GM19023 (cell line): ENCODE measurements around the gene PDE6C.

Experiments used
- ATAC-seq: cut with Tn5 transposase; IDR thresholded peaks from one replicate; pipeline ENCODE4 v1.9.1; 2021; ENCODE audit warnings: mild to moderate bottlenecking, moderate library complexity; ENCODE audit not compliant: unreplicated experiment

The PDE6C gene

DNA sequence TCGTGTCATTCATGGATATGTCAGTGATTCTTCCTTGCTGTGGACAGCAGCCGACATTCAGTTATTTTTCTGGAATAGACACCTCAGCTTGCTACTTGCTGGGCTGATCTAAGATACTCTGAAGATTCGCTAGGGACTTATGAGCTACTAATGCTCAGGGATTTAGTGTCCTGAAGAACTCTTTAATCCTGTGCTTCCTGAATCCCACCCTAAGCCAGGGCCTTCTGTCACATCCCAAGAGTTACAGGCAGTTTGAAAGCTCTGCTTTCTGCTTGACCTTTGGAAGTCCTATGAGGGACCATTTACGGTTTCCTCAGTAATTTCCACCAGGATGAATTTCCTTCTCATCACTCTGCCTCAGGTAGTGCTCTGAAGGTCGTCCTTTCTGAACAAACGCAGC, at the start of gene PDE6C:
PDE6C (plus strand) TSS at position 227 of the 400 bp plus-strand sequence. CDS start 189 bp downstream, outside the sequence.
- no peak for ATAC-seq

DNA sequence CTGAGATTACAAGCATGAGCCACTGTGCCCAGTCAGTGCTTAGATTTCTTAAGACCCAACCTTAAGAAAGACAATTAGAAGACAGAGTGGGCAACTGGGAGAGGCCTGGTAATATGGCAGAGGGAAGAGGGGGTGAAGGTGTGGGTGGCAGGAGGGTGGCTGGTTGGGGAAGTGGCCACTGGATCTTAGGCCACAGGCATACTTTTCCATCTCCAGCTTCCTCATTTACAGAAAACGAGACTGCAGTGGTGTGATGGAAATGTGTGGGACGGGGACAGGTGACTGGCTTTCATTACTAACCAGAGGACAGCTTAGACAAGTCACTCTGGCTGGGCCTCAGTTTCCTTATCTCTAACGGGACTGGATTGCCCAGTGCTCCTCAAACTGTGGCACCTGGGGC, 46.9 kb upstream of the PDE6C start:
- ATAC-seq = no peak

DNA sequence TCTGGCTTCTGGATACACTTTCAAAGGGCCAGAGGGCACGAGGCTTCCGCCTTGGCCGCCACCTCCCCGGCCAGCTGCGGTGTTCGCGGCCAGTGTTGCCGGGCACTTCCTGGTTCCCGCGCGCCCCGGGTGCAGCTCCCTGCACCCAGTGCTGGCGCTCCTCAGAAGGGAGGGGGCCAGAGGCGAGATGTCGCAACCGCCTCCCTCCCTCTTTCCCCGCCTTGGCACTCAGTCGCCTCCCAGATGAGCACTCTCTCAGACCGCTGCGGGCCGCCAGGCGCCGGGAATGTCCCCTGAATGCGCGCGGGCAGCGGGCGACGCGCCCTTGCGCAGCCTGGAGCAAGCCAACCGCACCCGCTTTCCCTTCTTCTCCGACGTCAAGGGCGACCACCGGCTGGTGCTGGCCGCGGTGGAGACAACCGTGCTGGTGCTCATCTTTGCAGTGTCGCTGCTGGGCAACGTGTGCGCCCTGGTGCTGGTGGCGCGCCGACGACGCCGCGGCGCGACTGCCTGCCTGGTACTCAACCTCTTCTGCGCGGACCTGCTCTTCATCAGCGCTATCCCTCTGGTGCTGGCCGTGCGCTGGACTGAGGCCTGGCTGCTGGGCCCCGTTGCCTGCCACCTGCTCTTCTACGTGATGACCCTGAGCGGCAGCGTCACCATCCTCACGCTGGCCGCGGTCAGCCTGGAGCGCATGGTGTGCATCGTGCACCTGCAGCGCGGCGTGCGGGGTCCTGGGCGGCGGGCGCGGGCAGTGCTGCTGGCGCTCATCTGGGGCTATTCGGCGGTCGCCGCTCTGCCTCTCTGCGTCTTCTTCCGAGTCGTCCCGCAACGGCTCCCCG, 45.7 kb upstream of the PDE6C start, which contains the start of gene FFAR4:
FFAR4 (plus strand) TSS at position 231 of the 842 bp plus-strand sequence; CDS start at position 287, 56 bp downstream.
- ATAC-seq = no peak

DNA sequence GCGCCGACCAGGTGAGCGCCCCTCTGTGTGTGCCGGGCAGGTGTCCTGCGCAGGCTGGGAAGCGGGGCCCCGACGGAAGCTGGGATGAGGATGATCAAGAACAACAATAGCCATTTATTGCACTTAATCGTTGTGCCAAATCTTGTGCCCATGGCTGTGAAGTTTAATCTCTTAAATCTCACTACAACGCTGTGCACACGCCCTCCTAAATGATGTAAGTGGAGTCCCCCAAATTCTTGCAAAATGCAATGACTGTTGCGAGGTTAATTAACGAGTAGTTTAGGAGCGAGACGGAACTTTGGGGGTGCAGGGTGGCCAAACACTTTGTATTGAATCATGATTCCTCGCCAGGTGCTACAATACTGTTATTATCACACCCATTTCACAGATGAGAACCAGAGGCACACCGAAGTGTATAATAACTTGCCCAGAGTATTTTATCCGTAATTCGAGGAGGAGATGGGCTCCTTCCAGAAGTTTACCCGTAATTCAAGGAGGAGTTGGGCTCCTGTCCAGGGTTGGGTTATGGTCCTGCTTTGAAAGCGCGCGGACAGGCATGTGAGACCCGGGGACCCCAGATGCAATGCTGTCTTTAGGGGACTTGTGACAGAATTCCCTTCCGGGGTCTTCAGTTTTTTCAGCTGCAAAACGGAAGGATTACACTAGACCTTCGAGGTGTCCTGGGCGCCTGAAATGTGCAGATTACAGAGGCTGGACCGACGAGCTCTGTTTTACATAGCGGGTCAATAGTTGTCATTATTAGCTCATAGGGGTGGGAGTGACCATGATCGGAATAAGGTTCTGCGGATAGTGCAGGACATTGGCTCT, 44.8 kb upstream of the PDE6C start:
- ATAC-seq = no peak

DNA sequence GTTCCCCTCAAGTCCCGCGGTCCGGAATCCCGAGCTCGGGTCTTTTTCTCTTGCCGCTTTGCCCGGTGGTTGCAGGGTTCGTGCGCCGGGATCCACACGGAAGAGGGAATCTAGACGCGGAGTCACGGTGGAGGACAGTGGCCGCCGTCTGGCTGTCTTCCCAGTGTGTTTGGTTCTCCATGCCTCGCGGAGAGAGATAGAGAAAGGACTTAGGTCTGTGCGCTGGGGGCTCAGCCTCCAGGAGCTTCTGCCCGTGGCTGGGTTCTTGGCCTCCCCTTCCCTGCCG, 44.3 kb upstream of the PDE6C start:
- ATAC-seq = no peak

DNA sequence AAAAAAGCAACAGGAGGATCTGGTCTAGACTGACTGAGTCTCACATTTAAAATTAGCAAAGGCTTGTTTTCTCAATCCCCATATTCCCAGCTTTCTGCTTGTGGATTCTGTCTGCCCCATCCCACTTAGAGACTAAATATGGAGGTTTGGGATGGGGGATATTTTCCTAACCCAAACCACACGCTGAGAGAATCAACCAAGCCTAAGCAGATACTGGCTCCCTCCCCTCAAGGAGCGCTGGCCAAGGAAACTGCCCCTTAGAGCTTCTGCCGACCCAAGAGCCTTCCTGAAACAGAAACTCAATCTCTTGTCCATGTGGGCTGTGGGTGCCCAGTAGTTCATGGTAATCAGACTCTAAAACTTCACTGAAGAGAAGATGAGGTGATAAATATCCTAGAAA, 42.0 kb upstream of the PDE6C start:
- no peak for ATAC-seq

DNA sequence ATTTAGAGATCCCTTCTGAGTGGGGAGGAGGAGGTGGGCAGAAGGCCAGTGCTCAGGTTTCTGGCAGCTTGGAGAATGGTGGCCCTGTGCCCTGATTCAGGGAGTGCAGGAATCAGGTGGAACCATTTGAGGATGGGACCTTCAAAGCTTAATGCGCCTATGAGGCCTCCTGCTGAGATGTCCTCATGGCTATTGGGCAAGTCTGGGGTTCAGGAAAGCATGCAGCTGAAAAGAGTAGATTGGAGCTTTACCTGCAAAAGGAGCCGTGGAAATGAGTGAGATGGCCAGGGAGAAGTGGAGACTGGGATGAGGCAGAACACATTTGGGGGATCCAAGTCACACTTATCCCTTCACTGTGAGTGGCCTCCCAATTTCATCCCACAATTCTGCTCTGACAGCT, 39.7 kb upstream of the PDE6C start:
- no peak for ATAC-seq

DNA sequence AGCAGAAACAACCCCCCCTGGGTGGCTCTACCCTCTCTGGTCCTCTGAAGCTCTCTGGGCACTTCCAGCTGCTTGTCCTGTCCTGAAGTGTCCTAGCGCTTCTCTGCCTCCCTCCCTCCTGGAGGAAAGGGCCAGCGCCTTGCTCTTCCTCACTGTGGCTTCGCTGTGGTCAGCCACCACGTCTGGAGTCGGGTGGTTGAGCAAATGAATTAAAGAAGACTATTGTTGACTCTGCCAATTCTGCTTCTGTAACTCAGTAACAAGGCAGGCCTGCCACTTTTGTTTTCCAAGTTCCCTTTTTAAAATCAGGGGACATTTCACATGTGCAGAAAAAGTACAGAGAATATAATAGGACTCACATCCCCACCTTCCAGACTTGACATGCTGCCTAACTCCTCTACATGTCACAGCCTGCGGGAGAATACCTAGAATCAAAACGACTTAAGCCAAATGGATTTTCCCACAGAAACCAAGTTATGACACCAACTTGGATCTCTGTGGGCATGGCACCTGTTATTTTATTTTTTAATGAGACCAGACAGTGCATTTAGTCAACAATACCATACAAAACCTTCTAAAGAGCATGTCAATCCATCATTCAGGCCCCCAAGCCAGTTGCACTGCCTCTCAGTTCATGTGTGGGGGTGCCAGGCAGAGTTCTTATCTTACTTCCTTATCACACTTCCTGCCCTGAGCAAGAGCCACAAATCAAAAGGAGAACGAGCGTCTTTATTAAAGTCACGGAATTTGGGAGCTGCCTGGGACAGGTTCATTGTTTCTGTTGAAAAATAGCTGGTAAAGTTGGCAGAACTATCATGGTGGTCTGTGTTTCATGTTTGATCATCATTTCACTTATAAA, 39.1 kb upstream of the PDE6C start:
- no peak for ATAC-seq

DNA sequence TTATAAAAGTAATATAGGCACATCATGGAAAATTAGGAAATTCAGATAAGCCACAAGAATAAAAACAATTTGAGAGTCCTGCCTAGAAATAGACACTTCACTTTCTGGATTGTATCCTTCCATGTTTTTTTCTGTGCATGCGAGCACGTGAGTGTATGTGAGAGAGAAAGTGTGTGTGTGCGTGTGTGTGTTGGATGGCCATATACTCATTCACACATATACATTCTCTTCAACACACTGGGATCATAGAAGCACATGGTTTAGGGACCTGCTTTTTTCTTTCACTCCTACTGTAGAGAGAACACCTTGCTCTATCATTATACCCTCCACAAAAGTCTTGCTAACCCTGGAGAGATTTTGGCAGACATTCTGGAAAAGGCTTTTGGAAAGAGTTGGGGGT, 38.4 kb upstream of the PDE6C start:
- no peak for ATAC-seq

DNA sequence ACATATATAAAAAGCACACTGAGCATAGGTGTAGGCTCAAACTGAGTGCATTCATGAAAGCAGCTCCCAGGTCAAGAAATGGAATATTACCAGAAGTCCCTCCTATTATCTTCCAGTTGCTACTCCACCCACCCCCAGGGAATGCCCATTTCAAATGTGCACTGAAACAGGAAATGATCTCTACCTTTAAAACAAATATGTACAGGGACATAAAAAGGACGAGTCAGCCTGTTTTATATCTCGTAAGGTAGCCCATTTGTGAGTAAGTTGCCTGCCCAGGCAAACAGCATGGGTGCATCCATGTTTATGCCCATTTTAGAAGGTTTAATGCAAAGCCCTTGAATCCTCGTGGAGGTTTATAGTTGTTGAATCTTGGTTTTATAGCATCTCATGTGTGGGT, 35.4 kb upstream of the PDE6C start:
- no peak for ATAC-seq

DNA sequence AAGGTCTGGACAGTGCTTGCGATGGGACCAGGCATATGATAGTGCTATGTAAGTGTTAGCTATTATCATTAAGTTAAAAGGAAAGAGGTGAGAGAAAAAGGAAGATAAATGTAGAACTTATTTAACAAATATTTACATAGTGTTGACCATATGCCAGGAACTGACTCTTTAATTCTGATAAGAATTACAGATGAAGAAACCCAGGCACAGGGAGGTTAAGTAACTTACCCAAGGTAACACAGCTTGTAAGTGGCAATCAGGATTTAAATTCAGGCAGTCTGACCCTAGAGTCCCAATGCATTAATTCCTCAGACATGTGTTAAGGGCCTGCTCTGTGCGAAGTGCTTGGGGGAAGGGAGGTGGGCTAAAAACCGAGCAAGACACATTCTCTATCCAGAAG, 34.8 kb upstream of the PDE6C start:
- ATAC-seq = no peak

DNA sequence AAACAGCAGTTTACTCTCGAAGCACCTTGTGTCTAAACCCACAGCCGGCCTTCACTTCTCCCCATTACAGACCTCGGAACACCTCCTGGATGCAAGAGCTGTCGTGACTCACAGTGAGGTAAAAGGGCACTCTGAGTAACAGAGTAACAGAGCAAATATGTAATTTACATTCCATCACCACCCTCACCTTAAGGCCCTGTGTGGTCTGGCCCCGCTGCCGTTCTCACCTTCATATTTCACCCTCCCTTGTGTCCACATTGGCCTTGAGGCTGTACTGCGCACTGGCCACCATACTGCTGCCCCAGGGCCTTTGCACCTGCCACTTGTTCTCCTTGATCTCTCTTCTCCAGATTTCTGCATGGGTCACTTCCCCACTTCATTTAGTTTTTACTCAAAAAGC, 33.2 kb upstream of the PDE6C start:
- no peak for ATAC-seq

DNA sequence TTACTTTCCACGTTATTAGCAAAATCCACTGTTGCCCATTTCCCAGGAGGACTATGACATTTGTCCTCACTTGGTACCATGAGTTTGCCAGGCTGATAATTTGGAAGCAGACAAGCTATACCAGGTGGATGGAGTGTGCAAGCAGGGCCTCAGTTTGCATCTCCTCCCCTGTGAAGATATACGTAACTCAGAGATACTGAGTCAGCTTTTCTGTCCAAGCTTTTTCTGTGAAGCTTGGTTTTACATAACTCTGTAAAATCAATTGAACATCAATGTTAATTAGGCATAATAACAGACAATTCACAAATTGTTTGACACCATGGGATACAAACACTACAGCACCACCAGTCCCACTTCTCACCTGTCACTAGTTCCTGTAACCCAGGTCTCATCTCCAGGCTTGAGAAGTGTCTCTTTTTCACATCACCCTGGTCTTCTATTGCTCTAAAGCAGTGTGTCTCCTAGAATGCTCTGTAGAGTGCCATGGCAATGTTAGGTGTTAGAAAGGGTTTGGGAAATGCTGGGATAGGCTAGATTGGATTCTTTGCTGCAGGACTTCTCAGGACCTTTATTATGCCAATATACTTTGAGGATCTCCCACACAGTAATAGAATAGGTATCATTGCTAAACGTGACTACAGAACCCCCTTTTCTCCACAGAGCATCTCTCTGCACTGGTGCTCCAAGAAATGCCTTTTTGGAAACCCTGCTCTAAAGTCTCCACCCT, 32.2 kb upstream of the PDE6C start:
- ATAC-seq = no peak

DNA sequence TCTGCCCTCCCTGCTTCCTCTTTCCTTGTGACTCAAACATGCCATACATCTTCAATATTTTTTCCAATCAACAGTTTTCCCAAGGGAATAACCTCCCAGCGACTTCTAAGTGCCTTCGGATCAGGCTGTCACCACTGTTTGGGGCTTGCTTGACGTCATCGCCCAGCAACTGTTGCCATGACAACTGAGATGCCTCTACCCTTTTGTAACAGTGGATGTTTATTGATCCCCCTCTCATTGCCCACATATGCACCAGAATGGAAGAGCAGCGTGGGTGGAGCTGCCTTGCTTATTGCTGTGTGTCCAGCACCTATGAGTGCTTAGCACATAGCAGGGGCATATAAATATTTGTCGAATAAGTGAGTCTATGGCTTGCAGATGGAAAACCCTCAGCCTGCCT, 31.5 kb upstream of the PDE6C start:
- no peak for ATAC-seq

DNA sequence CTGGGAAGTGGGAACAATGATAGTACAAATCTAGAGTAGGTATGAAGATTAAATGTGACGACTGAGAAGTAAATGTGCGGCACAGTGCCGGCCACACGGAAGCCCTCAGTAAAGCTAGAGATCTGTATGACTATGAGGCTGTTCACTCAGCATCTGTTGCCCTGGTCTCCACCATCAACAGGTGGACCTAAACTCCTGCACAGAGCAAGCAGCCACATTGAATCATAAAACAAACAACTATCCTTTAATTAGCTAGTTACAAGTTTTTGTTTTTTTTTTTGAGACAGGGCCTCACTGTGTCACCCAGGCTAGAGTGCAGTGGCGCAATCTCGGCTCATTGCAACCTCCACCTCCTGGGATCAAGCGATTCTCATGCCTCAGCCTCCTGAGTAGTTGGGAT, 27.9 kb upstream of the PDE6C start:
- no peak for ATAC-seq

DNA sequence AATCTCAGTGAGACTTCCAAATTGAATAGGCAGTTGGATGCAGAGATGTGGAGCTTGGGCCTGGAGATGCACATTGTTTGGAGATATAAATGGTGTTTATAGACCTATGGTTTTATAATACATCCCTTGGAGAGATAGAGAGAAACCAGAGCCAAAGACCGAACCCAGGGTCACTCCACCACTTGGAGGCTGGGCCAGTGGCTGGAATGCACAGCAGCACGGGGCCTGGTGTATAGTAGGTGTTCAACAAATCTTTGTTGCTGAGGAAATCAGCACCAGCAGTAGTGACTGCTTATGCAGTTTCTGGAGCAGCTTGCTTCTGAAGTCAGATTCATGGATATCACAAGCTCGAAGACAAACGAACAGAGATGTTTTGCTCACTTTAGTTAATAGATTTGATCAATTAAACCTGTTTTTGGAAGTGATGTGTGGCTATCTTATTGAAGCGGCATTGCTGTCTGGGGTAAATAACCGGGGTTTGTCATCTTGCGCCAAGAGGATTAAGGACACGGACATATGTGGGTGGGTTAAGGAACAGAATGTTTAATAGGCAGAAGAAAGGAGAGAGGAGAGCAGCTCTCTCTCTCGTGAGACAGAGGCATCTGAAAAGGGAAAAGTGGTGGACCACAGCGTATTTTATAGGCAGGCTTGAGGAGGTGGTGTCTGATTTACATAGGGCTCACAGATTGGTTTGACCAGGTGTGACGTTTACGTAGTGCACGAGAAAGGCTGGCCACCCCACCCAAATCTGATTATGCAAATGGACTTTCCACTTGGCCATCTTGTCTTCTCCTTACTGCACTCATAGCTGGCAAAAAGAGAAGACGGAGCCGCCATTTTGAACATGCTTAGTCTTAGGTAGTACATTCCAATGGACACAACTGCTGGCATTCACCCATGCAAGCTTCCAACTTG, 22.4 kb upstream of the PDE6C start:
- no peak for ATAC-seq

DNA sequence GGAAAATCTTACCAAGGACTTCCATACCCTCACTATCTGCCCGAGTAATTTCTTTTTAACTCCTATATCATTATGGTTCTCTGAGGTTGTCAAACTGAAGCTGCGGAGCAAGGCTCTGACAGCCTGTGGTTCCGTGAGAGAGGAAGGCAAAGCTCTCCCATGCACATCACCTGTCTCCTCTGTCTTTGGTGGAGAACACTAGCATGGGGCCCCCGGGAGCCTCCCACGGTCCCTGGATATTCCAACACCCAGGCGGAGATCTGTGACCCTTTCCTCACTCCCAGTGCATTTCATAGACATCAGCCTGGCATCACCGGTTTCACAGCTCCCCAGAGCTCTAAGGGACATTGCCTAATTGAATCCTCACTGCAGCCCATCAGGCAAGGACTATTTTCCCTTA, 21.7 kb upstream of the PDE6C start:
- ATAC-seq = no peak

DNA sequence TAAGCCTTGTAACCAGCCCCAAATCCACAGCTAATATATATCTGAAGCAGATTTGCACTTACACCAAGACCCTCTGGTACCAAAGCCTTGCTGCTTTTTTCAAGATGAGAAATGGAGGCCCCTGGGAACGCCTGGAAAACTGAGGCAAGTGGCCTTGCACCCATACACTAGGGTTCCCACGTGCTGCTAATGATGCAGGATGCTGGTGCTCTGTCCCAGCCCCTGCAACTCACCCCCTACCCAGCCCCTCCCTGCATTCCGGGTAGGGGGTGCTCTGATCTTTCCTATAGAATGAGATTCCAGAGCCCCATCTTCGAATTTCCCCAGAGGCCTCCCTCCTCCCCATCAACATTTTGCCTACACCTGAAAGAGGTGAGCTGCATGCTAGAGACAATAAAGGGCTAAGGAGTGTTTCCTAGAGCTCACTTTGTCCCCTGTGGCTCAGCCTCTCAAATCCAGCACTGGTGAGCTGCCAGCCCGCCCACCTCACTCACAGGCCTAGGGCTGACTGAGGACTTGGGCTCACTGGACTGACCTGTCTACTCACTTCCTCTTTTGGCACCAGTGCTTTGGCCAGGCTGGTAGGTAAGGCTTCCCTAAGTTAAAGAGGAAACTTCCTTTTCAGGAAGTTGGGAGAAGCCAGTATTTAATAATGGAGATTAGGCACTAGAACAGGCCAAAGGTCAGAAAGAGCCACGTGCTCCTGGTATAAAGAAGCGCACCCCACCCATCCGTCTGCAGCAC, 21.1 kb upstream of the PDE6C start:
- no peak for ATAC-seq

DNA sequence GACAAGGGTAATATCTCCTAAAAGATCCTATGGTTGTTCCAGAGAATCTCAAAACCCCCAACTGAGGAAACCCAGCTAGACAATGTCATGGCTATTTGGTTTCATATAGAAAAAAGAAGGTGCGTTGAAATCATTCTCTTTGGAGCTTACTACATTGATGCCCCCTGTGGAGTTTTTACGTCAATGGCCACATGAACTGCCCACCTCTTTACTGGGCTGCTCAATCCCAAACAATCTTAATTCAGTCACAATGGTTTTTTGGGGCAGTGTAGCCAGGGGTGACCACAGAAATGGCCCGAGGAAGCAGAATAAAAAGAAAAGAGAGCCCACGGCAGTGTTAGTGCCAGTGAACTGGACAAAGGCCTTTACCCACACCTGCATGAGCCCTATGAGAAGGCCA, 19.1 kb upstream of the PDE6C start:
- ATAC-seq = no peak
